GM21367 (cell line): ENCODE measurements around the gene CCDC167.

ENCODE experiments used
- ATAC-seq: cut with Tn5 transposase; IDR thresholded peaks from one replicate; pipeline ENCODE4 v1.9.1; 2021; ENCODE audit not compliant: unreplicated experiment

The CCDC167 gene

GRCh38 chr6:37531026-37531425 lies 31.3 kb upstream of the CCDC167 start:
- ATAC-seq = no peak

DNA sequence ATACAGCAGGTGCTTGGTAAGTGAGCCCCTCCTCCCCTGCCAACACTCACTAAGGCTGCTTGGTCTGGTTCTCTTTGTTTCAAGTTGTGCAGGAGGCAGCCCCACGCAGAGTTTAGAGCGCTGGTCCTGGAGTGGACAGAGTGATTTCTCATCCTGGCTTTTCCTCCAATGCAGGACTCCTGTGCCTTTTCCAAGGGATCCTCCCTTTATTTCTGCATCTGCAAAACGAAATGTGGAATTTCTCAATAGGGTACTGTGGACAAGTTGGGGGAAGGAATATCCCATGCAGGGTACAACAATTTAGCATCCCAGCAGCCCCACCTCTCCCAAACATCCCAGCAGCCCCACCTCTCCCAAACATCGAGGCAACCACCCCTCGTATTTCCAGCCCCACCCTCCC lies 30.6 kb upstream of the CCDC167 start:
- no peak for ATAC-seq

GRCh38 chr6:37528541-37528940 lies 28.8 kb upstream of the CCDC167 start:
- ATAC-seq = no peak

- no peak for ATAC-seq
Observed at GRCh38 chr6:37525460-37526357, 26.0 kb upstream of the CCDC167 start.

- no peak for ATAC-seq
Observed at GRCh38 chr6:37524970-37525318, 25.3 kb upstream of the CCDC167 start.

DNA sequence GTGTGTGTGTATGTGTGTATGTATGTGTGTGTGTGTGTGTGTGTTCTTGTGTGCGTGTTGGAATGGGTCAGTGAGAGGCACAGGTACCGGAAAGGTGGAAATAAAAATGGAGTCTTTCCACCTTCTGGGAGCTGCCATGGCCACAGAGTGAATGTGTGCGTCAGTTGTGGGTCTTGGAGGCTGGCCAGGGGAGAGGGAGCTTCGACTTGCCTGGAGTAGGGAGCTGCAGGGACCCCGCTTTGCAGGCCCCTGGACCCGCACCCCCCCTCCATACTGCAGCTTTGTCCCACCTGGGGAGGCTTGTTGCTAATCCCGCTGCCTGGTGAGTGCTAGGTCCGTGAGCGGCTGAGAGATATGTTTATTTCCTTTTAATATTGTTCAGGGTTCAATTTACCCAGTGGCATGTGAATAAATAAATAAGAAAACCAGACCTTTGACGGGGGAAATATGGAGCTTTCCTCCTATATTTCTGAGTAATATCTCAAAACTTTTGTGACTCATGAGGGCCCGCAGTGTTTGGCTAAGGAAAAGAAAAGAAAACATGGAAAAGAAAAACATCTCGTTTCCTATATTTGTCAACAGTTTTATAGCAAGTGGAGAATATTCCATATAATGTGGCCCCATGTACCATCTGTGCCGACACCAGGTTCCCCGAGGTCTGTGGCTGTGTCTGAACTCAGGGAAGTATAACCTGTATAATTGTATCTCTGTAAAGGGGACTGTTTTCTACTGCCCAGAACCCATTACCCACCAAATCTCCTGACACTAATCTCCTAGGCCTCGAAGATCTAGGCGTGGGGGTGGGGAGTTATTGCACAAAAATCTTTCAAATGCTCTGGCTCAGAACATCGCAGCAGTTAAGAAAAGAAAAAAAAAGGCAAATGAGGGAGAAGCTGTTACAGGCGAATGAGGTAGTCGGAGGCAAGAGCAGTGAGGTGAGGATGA lies 24.6 kb upstream of the CCDC167 start:
- no peak for ATAC-seq

- ATAC-seq = no peak
Observed at GRCh38 chr6:37523412-37523811, 23.7 kb upstream of the CCDC167 start.

- ATAC-seq = no peak
Observed at GRCh38 chr6:37522836-37523235, 23.1 kb upstream of the CCDC167 start.

- no peak for ATAC-seq
Observed at GRCh38 chr6:37521674-37522073, 22.0 kb upstream of the CCDC167 start.

GRCh38 chr6:37520926-37521325 lies 21.2 kb upstream of the CCDC167 start:
- ATAC-seq = no peak

- ATAC-seq = no peak
Observed at GRCh38 chr6:37519461-37519860, 19.8 kb upstream of the CCDC167 start.

- no peak for ATAC-seq
Observed at GRCh38 chr6:37518116-37518515, 18.4 kb upstream of the CCDC167 start.

DNA sequence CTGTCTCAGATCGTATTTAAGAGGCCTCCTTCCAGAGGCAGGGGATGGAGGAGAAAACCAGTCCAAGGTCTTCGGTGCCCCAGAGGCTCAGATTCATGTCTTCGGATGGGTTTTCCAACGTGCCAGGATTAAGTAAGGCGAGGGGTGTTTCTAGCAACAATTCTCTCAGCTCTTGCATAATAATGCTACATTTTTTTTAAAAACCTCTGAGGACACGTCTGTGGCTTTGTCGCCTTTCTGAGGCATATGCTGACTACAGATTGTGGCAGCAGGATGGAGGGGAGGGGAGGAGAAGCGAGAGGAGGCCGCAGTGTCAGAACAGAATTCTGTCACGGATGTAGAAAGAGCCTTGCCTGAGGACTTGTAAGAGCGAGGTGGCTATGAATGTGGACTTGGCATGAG lies 17.7 kb upstream of the CCDC167 start:
- no peak for ATAC-seq

DNA sequence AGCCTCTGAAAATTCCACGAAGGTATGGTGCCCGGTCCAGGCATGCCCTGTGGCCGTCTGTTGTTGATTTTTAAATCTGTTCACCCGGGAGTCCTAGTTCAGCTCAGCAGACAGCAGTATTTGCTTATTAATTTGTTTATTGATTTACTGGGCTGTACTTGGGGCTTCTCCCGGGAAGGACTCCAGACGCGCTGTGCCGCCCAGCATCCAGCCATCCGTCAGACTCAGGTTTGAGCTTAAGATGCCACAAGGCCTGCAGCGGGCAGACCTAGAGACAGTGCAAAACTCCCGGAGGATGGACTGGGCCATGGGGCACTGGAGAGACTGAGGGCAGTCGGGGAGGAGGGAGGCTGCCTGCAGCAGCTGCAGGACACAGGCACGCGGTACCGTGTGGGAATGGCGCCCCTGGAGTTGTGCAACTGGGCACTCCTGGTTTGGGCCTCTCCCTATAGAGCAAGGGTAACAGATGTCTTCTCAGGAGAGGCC lies 17.3 kb upstream of the CCDC167 start:
- no peak for ATAC-seq

GRCh38 chr6:37516076-37516919 lies 16.6 kb upstream of the CCDC167 start:
- no peak for ATAC-seq

DNA sequence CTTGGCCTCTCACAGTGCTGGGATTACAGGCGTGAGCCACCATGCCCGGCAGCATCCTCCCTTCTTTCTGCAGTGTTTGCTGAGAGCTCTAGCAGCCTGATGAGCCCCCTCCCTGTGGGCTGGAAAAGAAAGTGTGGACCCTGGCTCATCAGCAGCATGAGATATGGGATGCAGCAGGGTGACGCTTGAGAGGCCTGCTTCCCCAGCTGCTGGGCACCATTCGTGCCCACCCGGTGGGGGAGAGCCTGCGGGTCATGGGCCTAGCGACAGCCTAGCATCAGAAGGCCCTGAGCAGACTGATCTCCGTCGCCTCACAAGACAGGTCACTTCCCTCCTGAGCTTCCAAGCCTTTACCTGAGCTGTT lies 16.0 kb upstream of the CCDC167 start:
- ATAC-seq = no peak

DNA sequence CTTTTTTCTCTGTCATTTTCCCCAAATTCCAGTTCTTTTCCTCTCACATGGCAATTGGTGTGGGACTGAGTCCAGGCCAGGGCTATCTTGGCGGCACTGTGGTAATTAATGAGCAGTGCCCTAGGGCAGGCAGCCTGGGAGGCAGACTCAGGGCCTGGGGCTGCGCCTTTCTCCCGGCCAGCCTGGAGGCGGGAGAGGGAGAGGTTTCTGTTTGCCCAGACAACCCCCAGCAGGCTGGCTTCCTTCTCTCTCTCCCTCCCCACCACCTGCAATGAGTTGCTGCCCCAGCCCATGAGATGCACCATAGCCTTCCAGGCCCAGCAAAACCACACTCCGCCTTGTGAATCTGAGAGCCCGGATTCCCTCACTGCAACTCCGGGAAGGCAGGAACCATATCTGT lies 15.1 kb upstream of the CCDC167 start:
- no peak for ATAC-seq

- ATAC-seq = no peak
Observed at GRCh38 chr6:37514321-37514771, 14.7 kb upstream of the CCDC167 start.

- ATAC-seq = no peak
Observed at GRCh38 chr6:37513576-37513975, 13.9 kb upstream of the CCDC167 start.

DNA sequence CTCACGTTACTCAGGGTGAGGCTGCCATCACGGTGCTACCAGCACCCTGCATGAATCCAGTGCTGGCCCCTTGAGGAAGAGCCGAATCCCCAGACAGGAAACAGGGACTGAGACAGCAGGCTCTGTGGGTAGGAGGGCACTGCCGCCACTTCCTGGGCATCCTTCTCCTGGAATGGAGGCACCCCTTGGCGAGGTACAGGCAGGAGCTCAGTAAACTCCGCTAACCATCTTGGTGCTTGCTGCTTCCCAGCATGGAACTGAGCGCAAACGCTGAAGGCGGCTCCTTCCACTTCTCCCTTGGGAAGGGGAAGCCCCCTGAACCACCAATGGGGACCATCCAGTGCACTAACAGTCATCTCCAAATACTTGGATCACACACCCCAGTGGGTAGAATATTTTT lies 13.5 kb upstream of the CCDC167 start:
- ATAC-seq = no peak
